Uterus (tissue), 4 donors: ENCODE data around the gene USP25. TPM values are rescaled to one million over a fixed set of nuclear protein-coding genes. Genes with fewer than 3 reads are reported as not detected.

Experiments
- DNase-seq, 2 donors: peaks; one replicate each; pipeline ENCODE4 v3.0.0-alpha.2; 2019 to 2020
- H3K27ac ChIP-seq, 2 donors: fragments of 200-600 bp; sonication (generic); 1 replicate in 1 of 2; 2 replicates in 1 of 2; pipeline ENCODE4 v1.5.1; 2016 to 2018
- H3K27me3 ChIP-seq, 2 donors: fragments of 200-600 bp; sonication (generic); one replicate each; pipeline ENCODE4 v1.5.1; 2018 to 2019; ENCODE audit warnings: control low read depth in 1 of 2
- H3K36me3 ChIP-seq, 2 donors: fragments of 200-600 bp; sonication (generic); one replicate each; pipeline ENCODE4 v1.5.1; 2019; ENCODE audit warnings: control low read depth in 1 of 2
- H3K4me1 ChIP-seq, 2 donors: fragments of 200-600 bp; sonication (generic); one replicate each; pipeline ENCODE4 v1.5.1; 2018 to 2019; ENCODE audit warnings: control low read depth in 1 of 2
- H3K4me3 ChIP-seq, 2 donors: fragments of 200-600 bp; sonication (generic); 1 replicate in 1 of 2; 2 replicates in 1 of 2; pipeline ENCODE4 v1.5.1; 2018 to 2019; ENCODE audit warnings: mild to moderate bottlenecking in 1 of 2
- H3K9me3 ChIP-seq, 2 donors: fragments of 200-600 bp; sonication (generic); one replicate each; pipeline ENCODE4 v1.5.1; 2019; ENCODE audit warnings: control low read depth in 1 of 2
- CTCF ChIP-seq, 4 experiments: fragments of 200-600 bp in 2 of 4; fragments of 450-650 bp in 2 of 4; sonication (generic) in 2 of 4; IDR thresholded peaks; one replicate each; pipeline ENCODE4 v1.5.1; 2016 to 2019; ENCODE audit warnings: antibody characterized with exemption in 4 of 4, mild to moderate bottlenecking in 2 of 4, moderate library complexity in 1 of 4
- POLR2A ChIP-seq, 2 donors: fragments of 450-650 bp; IDR thresholded peaks; one replicate each; pipeline ENCODE4 v1.6.1; 2016; ENCODE audit warnings: antibody characterized with exemption in 2 of 2, mild to moderate bottlenecking in 1 of 2, moderate library complexity in 1 of 2
- intact Hi-C: fragments of 100-400 bp; cut with DNase I; formaldehyde crosslinking; loops from one replicate; pipeline ENCODE4 v1.15.1; 2023; ENCODE audit warnings: low total_unique reads
- total RNA-seq, 4 donors: library from RNA; depleted of rRNA in 3 of 4; stranded (reverse); fragments of >200 nt in 3 of 4; gene quantifications; one replicate each; pipeline versions ENCODE4 v1.1.0 to v1.2.4, GENCODE V29; 2014 to 2023
- donor health status: DM: yes; HTN: yes; CAD: no.

USP25 gene
- total RNA-seq, 4 donors from 2014 or later, result 34.6 to 97.5 (median 63.5) TPM

GRCh38 chr21:15719976-15720375, 9.8 kb upstream of the USP25 start:
- Histone ChIP-seq H3K4me1 (no peaks in the 10 kb centered on the region), H3K9me3 (peaks cover 0 to 7% of the 10 kb centered on the region in 2 donors), H3K27ac (no peak overlapping the region), H3K36me3 (no peaks in the 10 kb centered on the region), H3K27me3 (no peaks in the 10 kb centered on the region), H3K4me3 (no peak overlapping the region)
- TF ChIP-seq POLR2A (IDR thresholded peaks at IDR 0.05) (no peak), CTCF (IDR thresholded peaks at IDR 0.05) (no peak)
- intact Hi-C loops, result no loop called here
- no peak for DNase-seq

- Histone ChIP-seq H3K9me3 (peaks cover 0 to 7% of the 10 kb centered on the region in 2 donors), H3K27ac (no peak overlapping the region)
- TF ChIP-seq CTCF (IDR thresholded peaks at IDR 0.05) (no peak), POLR2A (IDR thresholded peaks at IDR 0.05) (no peak)
Observed at GRCh38 chr21:15722591-15723324, 7.0 kb upstream of the USP25 start.

GRCh38 chr21:15725949-15726348, 3.8 kb upstream of the USP25 start:
- intact Hi-C loops, result no loop called here
- Histone ChIP-seq H3K27ac (no peak overlapping the region), H3K4me3 (no peak overlapping the region), H3K9me3 (peaks cover 0 to 7% of the 10 kb centered on the region in 2 donors), H3K4me1 (no peaks in the 10 kb centered on the region), H3K27me3 (no peaks in the 10 kb centered on the region), H3K36me3 (no peaks in the 10 kb centered on the region)
- DNase-seq, result no peak
- no peak for TF ChIP-seq POLR2A (IDR thresholded peaks at IDR 0.05)
- no peak for TF ChIP-seq CTCF (IDR thresholded peaks at IDR 0.05)

More at GRCh38 chr21:15722591-15723324, 7.0 kb upstream of the USP25 start:
- no peak overlapping the region for H3K4me3 ChIP-seq
- no peaks in the 10 kb centered on the region for H3K27me3 ChIP-seq
- no peaks in the 10 kb centered on the region for H3K36me3 ChIP-seq
- H3K4me1 ChIP-seq, result no peaks in the 10 kb centered on the region
- intact Hi-C loops, result no loop called here
- DNase-seq, result no peak

GRCh38 chr21:15728046-15728445, 1.7 kb upstream of the USP25 start:
- H3K9me3 ChIP-seq, result no peaks in the 10 kb centered on the region
- H3K4me1 ChIP-seq, result no peaks in the 10 kb centered on the region
- no peak overlapping the region for H3K4me3 ChIP-seq
- intact Hi-C loops, result no loop called here
- H3K27me3 ChIP-seq, result no peaks in the 10 kb centered on the region
- H3K36me3 ChIP-seq, result no peaks in the 10 kb centered on the region
- TF ChIP-seq CTCF (IDR thresholded peaks at IDR 0.05) (no peak), POLR2A (IDR thresholded peaks at IDR 0.05) (no peak)
- H3K27ac ChIP-seq, result no peak overlapping the region
- no peak for DNase-seq

GRCh38 chr21:15729346-15729673, 472 bp upstream of the USP25 start:
- peak overlapping the region; percentile 94 to 98 for H3K27ac ChIP-seq
- DNase-seq, result no peak
- no peaks in the 10 kb centered on the region for H3K27me3 ChIP-seq
- intact Hi-C loops, result no loop called here
- peak overlapping the region; percentile 49 to 97 for H3K4me3 ChIP-seq
- no peaks in the 10 kb centered on the region for H3K36me3 ChIP-seq
- no peaks in the 10 kb centered on the region for H3K4me1 ChIP-seq
- TF ChIP-seq CTCF (IDR thresholded peaks at IDR 0.05), result no peak
- TF ChIP-seq POLR2A (IDR thresholded peaks at IDR 0.05), result no peak
- H3K9me3 ChIP-seq, result no peaks in the 10 kb centered on the region
